ENCODE data around the gene COL24A1. TPM values are rescaled to one million over a fixed set of nuclear protein-coding genes. Genes with fewer than 3 reads are reported as not detected.

The COL24A1 gene
- total and polyA plus RNA-seq, 2 donors (not counting 1 experiment from before 2014, with no cell fraction given) = not detected

DNA sequence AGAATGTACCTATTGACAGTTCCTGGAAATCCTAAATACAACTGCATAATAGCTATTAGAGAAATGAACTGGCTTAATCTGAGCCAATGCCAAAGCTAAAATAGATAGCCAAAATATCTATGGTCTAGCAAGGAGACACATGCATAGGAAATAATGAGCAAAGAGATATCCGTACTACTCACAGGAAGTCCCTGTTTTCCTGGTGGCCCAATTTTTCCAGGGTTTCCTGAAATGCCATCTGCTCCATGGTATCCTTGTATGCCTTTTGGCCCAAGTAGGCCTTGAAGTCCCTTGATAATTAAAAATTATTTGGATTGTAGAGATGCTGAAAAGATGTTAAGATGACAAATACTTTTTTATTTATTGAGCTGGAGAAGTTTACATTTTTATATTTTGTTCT is 340.0 kb downstream of the COL24A1 start:
- WGBS (ENCODE audit: insufficient coverage) = 100% methylated on average over 1 of the region's 1 CpG
- Mint-ChIP-seq H3K4me3 (no peak overlapping the region), H3K27ac (no peak overlapping the region), H3K4me1 (no peaks in the 10 kb centered on the region), H3K9me3 (ENCODE audit: insufficient read depth) (no peaks in the 10 kb centered on the region), H3K27me3 (no peaks in the 10 kb centered on the region)
- Histone ChIP-seq H3K4me3 (ENCODE audit: control extremely low read depth in 1 of 5, extremely low read depth in 1 of 5, insufficient read depth in 1 of 5, low read depth in 2 of 5, low read length in 4 of 5) (no peak overlapping the region), H3K36me3 (replicated peaks in 1 of 2; ENCODE audit: control extremely low read depth in 1 of 2, control insufficient read depth in 1 of 2, extremely low read depth in 1 of 2, insufficient read depth in 2 of 2, low read length in 1 of 2) (no peaks in the 10 kb centered on the region), H3K9me3 (ENCODE audit: control extremely low read depth in 1 of 3, control insufficient read depth in 2 of 3, insufficient read depth in 1 of 3, low read length in 2 of 3) (no peaks in the 10 kb centered on the region), H3K4me1 (ENCODE audit: control insufficient read depth in 2 of 2, insufficient read depth in 2 of 2, low read length in 2 of 2) (no peaks in the 10 kb centered on the region), H3K79me2 (ENCODE audit: control insufficient read depth, insufficient read depth, low read length) (no peaks in the 10 kb centered on the region), H3K27ac (ENCODE audit: low read length in 2 of 2) (no peak overlapping the region), H3K27me3 (replicated peaks in 1 of 4; ENCODE audit: control extremely low read depth in 1 of 4, control insufficient read depth in 3 of 4, insufficient read depth in 4 of 4, low read length in 3 of 4) (no peaks in the 10 kb centered on the region), H2AFZ (ENCODE audit: insufficient read depth, low read depth, low read length, poor library complexity, severe bottlenecking) (no peak overlapping the region), H4K20me1 (ENCODE audit: control insufficient read depth, insufficient read depth, low read length, poor library complexity, severe bottlenecking) (no peaks in the 10 kb centered on the region), H3K9ac (ENCODE audit: low read length) (no peak overlapping the region), H3K4me2 (replicated peaks; ENCODE audit: low read depth, low read length, poor library complexity, severe bottlenecking) (no peak overlapping the region)
- CTCF ChIA-PET = no interaction called here
- intact Hi-C loops (cut with micrococcal nuclease) = no loop called here
- TF ChIP-seq, protein P1, sequence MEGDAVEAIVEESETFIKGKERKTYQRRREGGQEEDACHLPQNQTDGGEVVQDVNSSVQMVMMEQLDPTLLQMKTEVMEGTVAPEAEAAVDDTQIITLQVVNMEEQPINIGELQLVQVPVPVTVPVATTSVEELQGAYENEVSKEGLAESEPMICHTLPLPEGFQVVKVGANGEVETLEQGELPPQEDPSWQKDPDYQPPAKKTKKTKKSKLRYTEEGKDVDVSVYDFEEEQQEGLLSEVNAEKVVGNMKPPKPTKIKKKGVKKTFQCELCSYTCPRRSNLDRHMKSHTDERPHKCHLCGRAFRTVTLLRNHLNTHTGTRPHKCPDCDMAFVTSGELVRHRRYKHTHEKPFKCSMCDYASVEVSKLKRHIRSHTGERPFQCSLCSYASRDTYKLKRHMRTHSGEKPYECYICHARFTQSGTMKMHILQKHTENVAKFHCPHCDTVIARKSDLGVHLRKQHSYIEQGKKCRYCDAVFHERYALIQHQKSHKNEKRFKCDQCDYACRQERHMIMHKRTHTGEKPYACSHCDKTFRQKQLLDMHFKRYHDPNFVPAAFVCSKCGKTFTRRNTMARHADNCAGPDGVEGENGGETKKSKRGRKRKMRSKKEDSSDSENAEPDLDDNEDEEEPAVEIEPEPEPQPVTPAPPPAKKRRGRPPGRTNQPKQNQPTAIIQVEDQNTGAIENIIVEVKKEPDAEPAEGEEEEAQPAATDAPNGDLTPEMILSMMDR (IDR thresholded peaks at IDR 0.05) = no peak
- TF ChIP-seq EZH2 (IDR thresholded peaks at IDR 0.05; ENCODE audit: borderline replicate concordance, insufficient read depth, low read depth, low read length, poor library complexity, severe bottlenecking) = no peak
- DNase-seq = no peak
- POLR2A ChIA-PET = no interaction called here
- ATAC-seq (ENCODE audit: low read depth) = no peak

DNA sequence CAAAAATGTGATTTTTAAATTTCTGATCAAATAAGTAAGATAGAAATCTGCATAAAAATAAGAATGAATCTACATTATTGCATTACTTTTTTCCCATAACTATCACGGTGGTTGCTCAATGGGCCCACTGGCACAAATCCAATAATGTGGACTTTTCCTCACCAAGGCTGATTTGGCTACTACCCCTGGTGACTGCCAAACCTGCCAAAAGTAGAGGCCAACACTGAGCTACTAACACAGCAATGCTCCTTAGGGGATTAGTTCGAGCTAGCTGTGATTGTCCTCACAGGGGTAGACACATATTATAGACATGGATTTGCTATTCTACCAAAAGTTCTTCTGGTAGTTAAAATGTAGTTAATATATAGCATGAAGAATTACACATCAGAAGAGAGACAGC is 340.7 kb downstream of the COL24A1 start:
- Histone ChIP-seq H3K36me3 (replicated peaks in 1 of 2; ENCODE audit: control extremely low read depth in 1 of 2, control insufficient read depth in 1 of 2, extremely low read depth in 1 of 2, insufficient read depth in 2 of 2, low read length in 1 of 2) (no peaks in the 10 kb centered on the region), H2AFZ (ENCODE audit: insufficient read depth, low read depth, low read length, poor library complexity, severe bottlenecking) (no peak overlapping the region), H4K20me1 (ENCODE audit: control insufficient read depth, insufficient read depth, low read length, poor library complexity, severe bottlenecking) (no peaks in the 10 kb centered on the region), H3K79me2 (ENCODE audit: control insufficient read depth, insufficient read depth, low read length) (no peaks in the 10 kb centered on the region), H3K9ac (ENCODE audit: low read length) (no peak overlapping the region), H3K27ac (ENCODE audit: low read length in 2 of 2) (no peak overlapping the region), H3K4me1 (ENCODE audit: control insufficient read depth in 2 of 2, insufficient read depth in 2 of 2, low read length in 2 of 2) (no peaks in the 10 kb centered on the region), H3K4me3 (ENCODE audit: control extremely low read depth in 1 of 5, extremely low read depth in 1 of 5, insufficient read depth in 1 of 5, low read depth in 2 of 5, low read length in 4 of 5) (no peak overlapping the region), H3K27me3 (replicated peaks in 1 of 4; ENCODE audit: control extremely low read depth in 1 of 4, control insufficient read depth in 3 of 4, insufficient read depth in 4 of 4, low read length in 3 of 4) (no peaks in the 10 kb centered on the region), H3K9me3 (ENCODE audit: control extremely low read depth in 1 of 3, control insufficient read depth in 2 of 3, insufficient read depth in 1 of 3, low read length in 2 of 3) (no peaks in the 10 kb centered on the region), H3K4me2 (replicated peaks; ENCODE audit: low read depth, low read length, poor library complexity, severe bottlenecking) (no peak overlapping the region)
- POLR2A ChIA-PET = no interaction called here
- no peak for ATAC-seq (ENCODE audit: low read depth)
- no peak overlapping the region for H3K27ac Mint-ChIP-seq
- no peak for DNase-seq
- CTCF ChIA-PET = no interaction called here
- no peaks in the 10 kb centered on the region for H3K4me1 Mint-ChIP-seq
- 100% methylated on average over 1 of the region's 2 CpGs for WGBS (ENCODE audit: insufficient coverage)
- no peaks in the 10 kb centered on the region for H3K9me3 Mint-ChIP-seq (ENCODE audit: insufficient read depth)
- intact Hi-C loops (cut with micrococcal nuclease) = no loop called here
- no peaks in the 10 kb centered on the region for H3K27me3 Mint-ChIP-seq
- TF ChIP-seq, protein P1 (IDR thresholded peaks at IDR 0.05) = no peak
- TF ChIP-seq EZH2 (IDR thresholded peaks at IDR 0.05; ENCODE audit: borderline replicate concordance, insufficient read depth, low read depth, low read length, poor library complexity, severe bottlenecking) = no peak
- H3K4me3 Mint-ChIP-seq = no peak overlapping the region
